GM12874 (cell line): Measurements from ENCODE around the gene BRD1.

Source experiments
- TF ChIP-seq, protein P1 (sequence below): IDR thresholded peaks from 2 replicates; pipeline ENCODE4 v1.5.1; 2011; ENCODE audit warnings: low read depth, mild to moderate bottlenecking, control low read depth, low read length, moderate library complexity; ENCODE audit not compliant: insufficient read depth

Gene BRD1

DNA sequence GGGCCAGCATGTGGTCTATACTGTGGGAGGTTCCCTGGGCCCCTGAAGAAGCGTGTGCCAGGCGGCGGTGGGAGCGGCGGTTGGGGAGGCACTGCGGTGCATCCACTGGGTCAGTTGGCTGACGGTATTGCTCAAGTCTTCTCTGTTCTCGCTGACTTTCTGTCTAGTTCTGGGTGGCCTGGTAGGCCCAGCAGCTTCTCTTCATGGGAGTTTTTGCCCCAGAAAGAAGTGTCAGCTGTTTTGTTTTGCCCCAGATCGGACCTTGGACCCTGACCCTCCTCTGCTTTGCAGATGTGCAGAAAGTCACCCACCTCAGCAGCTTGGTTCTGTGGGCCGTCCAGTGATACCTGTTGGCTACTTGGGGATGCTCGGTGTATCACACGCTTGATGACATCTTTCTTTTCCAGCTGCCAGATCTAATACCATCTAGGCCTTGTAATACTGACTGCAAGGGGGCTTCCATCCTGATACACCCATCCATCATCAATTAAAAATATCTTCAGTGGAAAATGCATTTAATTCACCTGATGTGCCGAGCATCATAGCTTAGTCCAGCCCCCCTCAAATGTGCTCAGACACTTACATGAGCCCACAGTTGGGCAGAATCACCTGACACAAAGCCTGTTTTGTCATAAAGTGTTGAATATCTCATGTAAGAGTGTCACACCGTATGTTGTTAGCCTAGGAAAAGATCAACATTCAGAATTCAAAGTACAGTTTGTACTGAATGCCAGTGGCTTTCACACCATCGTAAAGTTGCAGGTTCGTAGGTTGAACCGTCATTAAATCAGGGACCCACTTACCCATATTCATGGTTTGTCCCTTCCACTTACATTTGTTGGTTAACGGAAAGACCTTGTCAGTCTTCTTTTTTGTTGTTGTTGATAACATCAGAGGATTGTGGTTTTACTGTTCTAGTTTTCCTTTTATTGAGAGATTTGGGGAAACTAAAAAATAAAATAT, 39.9 kb upstream of the BRD1 start:
- TF ChIP-seq, protein P1, sequence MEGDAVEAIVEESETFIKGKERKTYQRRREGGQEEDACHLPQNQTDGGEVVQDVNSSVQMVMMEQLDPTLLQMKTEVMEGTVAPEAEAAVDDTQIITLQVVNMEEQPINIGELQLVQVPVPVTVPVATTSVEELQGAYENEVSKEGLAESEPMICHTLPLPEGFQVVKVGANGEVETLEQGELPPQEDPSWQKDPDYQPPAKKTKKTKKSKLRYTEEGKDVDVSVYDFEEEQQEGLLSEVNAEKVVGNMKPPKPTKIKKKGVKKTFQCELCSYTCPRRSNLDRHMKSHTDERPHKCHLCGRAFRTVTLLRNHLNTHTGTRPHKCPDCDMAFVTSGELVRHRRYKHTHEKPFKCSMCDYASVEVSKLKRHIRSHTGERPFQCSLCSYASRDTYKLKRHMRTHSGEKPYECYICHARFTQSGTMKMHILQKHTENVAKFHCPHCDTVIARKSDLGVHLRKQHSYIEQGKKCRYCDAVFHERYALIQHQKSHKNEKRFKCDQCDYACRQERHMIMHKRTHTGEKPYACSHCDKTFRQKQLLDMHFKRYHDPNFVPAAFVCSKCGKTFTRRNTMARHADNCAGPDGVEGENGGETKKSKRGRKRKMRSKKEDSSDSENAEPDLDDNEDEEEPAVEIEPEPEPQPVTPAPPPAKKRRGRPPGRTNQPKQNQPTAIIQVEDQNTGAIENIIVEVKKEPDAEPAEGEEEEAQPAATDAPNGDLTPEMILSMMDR: no peak

DNA sequence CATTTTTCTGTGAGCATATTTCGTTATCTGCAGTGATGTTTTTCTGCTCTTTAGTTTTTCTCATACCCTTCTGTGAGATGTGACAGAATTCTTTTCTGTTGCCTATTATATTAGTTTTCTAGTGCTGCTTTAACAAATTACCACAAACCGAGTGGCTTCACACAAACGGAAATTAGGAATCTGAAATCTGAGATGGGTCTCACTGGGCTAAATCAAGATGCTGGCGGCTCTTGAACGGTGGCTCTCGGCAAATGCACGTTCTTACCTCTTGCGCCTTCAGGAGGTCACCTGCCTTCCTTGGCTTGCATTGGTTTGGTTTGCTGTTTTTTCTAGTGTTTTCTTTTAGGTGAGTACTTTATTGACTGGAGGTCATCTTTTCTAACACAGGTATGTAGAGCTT, 39.0 kb upstream of the BRD1 start:
- TF ChIP-seq, protein P1: no peak

DNA sequence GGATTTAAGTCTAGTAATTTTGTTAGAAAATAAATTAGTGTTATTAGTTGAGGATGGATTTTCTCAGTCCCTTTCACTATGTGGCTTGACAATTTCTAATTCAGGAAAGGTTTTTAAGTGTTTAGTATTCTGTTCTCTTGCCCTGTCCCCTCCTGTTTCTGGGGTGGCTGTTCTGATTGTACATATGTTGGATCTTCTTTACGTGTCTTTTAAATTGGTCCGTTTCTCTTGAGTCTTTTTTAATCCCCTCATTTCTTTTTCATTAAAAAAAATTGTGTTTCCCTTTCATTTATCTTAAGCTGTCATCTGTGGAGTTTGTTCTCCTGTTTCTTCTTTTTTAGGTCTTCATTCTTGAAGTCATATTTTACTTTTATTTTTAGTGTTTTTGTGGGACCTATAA, 38.5 kb upstream of the BRD1 start:
- TF ChIP-seq, protein P1: no peak

DNA sequence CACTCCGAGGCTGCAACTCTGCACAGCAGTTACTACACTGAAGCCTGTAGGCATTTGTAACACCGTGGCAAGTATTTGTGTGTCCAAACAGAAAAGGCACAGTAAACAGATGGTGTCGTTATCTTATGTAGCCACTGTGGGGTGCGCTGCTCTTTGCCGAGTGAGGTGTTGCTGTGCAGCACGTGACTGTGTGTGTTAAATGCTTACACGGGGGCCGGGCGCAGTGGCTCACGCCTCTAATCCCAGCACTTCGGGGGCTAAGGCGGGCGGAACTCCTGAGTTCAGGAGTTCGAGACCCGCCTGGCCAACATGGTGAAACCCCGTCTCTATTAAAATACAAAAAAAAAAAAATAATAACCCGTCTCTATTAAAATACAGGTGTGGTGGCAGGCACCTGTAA, 37.5 kb upstream of the BRD1 start:
- TF ChIP-seq, protein P1: no peak

DNA sequence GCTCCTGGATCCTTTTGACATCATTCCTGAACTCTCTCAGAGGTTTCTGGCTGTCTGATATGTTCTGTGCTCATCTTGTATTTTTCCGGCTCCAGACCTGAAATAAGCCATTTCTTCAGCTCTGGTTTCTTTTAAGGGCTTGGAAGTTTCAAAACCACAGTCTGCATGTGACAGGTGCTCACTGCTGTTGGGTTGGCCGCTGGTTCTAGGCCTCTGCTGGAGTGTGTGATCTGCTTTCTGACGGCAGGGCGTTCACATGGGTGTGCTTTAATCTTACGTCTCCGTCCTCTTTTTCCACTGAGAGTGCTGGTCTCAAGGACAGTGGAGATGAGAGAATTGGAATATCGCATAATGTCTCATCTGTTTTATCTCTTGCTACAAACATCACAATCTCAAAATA, 36.3 kb upstream of the BRD1 start:
- TF ChIP-seq, protein P1: no peak

DNA sequence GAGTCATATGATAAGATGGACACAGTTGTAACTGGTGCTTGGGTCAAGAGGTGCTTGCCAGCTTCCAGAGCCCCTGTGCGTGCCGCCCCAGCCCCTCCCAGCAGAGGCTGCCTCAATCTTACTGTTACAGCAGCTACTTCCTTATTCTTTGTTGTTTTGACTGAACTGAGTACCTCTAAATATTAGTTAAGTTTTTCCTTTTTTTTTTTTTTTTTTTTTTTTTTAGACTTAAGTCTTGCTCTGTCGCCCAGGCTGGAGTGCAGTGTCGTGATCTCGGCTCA, 34.8 kb upstream of the BRD1 start:
- TF ChIP-seq, protein P1: no peak

DNA sequence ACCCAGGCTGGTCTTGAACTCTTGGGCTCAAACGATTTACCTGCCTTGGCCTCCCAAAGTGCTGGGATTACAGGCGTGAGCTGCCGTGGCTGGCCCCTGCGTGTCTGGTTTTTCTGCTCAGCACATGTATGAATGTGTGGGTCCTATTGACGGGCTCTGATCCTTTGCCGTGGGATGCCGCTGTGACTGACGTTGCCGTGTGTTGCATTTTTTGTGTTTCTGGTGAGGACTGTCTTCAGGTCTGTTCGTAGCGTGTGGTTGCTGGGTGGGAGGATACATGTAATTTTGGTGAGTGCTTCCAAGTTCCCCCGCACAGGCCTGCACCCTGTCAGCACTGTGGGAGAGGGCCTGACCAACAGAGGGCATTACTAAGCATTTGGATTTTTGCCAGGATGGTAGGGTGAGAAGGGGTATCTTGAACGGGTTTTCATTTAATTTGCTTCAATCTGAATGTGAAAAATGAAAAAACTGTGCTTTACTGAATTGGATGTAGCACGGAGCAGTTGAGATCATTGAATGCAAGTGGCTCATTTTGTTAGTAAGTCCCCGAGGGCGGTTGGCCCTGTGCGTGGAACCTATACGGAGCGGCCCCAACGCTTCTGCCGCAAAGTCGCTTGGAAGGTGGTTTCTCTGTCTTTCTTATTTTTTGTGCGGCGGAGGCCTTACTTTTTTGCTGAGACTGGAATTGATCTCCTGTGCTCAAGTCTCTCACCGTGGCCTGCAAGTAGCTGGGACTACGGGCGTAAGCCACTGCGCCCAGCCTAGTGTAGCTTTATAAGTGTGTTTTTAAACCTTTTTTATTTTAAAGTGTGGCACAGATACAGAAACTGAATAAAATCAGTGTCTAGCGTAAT, 34.2 kb upstream of the BRD1 start:
- TF ChIP-seq, protein P1: no peak
